Tibial nerve (tissue), 4 donors: Measurements from ENCODE around the gene ATF2. TPM values are rescaled to one million over a fixed set of nuclear protein-coding genes. Genes with fewer than 3 reads are reported as not detected.

Experiments
- DNase-seq, 2 donors: peaks; one replicate each; pipeline ENCODE4 v3.0.0-alpha.2; 2019; ENCODE audit warnings: low spot score in 2 of 2
- H3K27ac ChIP-seq, 4 donors: fragments of 200-600 bp; sonication (generic) in 3 of 4; one replicate each; pipeline ENCODE4 v1.5.1; 2017 to 2019; ENCODE audit warnings: mild to moderate bottlenecking in 1 of 4
- H3K27me3 ChIP-seq, 2 donors: fragments of 200-600 bp; sonication (generic) in 1 of 2; one replicate each; pipeline versions ENCODE4 v1.5.1 to v1.6.0; 2017 to 2019
- H3K36me3 ChIP-seq, 3 donors: fragments of 200-600 bp; sonication (generic); one replicate each; pipeline ENCODE4 v1.5.1; 2018 to 2019
- H3K4me1 ChIP-seq, 4 donors: fragments of 200-600 bp; sonication (generic) in 3 of 4; one replicate each; pipeline ENCODE4 v1.5.1; 2017 to 2019
- H3K4me3 ChIP-seq, 4 donors: fragments of 200-600 bp; sonication (generic) in 3 of 4; one replicate each; pipeline ENCODE4 v1.5.1; 2017 to 2019; ENCODE audit warnings: mild to moderate bottlenecking in 1 of 4, moderate library complexity in 1 of 4
- H3K9me3 ChIP-seq, 4 donors: fragments of 200-600 bp; sonication (generic) in 3 of 4; one replicate each; pipeline ENCODE4 v1.5.1; 2017 to 2019
- EP300 ChIP-seq, 2 donors: sonication (generic); formaldehyde crosslinking; IDR thresholded peaks; one replicate each; pipeline ENCODE4 v1.6.1; 2017; ENCODE audit warnings: antibody characterized with exemption in 2 of 2, mild to moderate bottlenecking in 1 of 2
- POLR2A ChIP-seq, 2 donors: fragments of 450-650 bp; IDR thresholded peaks; one replicate each; pipeline ENCODE4 v1.6.1; 2017; ENCODE audit warnings: antibody characterized with exemption in 2 of 2, mild to moderate bottlenecking in 2 of 2, moderate library complexity in 2 of 2
- WGBS, 2 donors: methylation state at CpG; one replicate each; pipeline ENCODE4 v1.1.5; 2018; 5-methylcytosine and 5-hydroxymethylcytosine counted together
- total RNA-seq, 4 donors: library from RNA; depleted of rRNA; stranded (reverse); fragments of >200 nt; gene quantifications; one replicate each; pipeline ENCODE4 v1.1.0, GENCODE V29; 2016
- TF ChIP-seq, protein P1 (sequence below), 5 experiments: fragments of 200-600 bp in 3 of 5; fragments of 450-650 bp in 2 of 5; sonication (generic) in 3 of 5; IDR thresholded peaks; one replicate each; pipeline ENCODE4 v1.5.1; 2016 to 2019; ENCODE audit warnings: antibody characterized with exemption in 5 of 5, mild to moderate bottlenecking in 3 of 5, moderate library complexity in 2 of 5

The ATF2 gene
- total RNA-seq, 4 donors from 2014 or later, result 44.8 to 69.9 (median 53.2) TPM

DNA sequence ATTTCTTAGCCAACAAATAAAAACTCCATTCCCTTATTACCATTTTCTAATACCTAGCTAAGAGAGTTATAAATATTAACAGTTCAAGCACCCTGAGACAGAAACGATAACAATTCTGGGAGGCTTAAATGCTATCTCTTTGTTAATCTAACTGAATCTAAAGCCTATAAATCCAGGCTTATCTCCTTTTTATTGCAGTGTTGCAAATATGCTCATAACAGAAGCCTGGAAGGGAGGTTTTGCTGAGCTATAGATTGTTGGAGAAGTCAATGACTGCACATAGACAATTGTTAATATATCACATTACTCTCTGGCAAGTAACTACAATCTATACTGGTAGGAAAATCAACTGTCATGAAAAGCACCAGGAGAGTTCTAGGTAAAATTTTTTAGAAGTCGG is 30.2 kb downstream of the ATF2 start:
- no peak overlapping the region for H3K4me3 ChIP-seq
- peaks cover 0 to 10% (median 0%) of the 10 kb centered on the region in 3 donors for H3K36me3 ChIP-seq
- TF ChIP-seq POLR2A (IDR thresholded peaks at IDR 0.05), result no peak
- no peak for TF ChIP-seq EP300 (IDR thresholded peaks at IDR 0.05)
- TF ChIP-seq, protein P1, sequence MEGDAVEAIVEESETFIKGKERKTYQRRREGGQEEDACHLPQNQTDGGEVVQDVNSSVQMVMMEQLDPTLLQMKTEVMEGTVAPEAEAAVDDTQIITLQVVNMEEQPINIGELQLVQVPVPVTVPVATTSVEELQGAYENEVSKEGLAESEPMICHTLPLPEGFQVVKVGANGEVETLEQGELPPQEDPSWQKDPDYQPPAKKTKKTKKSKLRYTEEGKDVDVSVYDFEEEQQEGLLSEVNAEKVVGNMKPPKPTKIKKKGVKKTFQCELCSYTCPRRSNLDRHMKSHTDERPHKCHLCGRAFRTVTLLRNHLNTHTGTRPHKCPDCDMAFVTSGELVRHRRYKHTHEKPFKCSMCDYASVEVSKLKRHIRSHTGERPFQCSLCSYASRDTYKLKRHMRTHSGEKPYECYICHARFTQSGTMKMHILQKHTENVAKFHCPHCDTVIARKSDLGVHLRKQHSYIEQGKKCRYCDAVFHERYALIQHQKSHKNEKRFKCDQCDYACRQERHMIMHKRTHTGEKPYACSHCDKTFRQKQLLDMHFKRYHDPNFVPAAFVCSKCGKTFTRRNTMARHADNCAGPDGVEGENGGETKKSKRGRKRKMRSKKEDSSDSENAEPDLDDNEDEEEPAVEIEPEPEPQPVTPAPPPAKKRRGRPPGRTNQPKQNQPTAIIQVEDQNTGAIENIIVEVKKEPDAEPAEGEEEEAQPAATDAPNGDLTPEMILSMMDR (IDR thresholded peaks at IDR 0.05), result no peak
- H3K4me1 ChIP-seq, result peaks cover 0 to 26% (median 0%) of the 10 kb centered on the region in 4 donors
- H3K9me3 ChIP-seq, result no peaks in the 10 kb centered on the region
- no peak for DNase-seq
- no peak overlapping the region for H3K27ac ChIP-seq
- H3K27me3 ChIP-seq, result no peaks in the 10 kb centered on the region
- 93% methylated on average over 2 of the region's 2 CpGs for WGBS, 2 donors

DNA sequence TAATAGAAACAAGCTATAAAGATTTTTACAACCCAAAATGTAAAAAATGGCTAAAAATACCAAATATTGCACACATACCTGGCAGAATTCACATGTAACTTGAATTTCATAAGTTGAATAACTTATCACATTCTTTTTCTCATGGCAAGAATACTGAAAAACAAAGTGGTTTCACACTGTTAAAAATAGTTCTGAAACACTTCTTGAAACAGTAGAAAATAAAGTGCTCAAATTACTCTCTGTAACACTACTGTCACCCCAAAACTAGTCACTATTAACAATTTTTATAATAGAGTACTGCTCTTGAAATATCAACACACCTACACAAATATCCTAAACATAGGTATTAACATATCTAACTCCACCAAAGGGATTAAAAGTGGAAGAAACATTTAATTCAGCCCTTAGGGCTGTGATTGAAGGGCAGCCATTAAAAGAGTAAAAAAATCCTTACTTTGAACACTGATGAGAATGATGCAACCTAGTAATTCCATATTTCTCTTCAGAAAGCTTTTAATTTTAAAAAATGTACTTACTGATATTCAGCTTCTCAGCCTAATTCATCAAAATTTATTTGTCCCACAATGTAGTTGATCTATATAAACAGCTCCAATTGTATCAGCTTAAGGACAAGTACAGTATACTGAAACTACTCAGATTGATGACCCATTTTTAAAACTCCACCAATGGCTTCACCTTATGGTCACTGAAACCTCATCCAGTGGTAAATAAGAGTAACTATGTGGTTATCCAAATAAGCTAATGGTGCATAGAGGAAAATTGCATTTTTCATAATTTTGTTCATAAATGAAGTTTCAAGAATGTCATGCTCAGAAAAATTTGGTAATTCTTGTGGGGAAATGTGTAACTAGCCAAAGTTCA is 31.4 kb downstream of the ATF2 start:
- Histone ChIP-seq H3K27ac (no peak overlapping the region), H3K4me3 (no peak overlapping the region), H3K27me3 (no peaks in the 10 kb centered on the region), H3K4me1 (peaks cover 0 to 31% (median 0%) of the 10 kb centered on the region in 4 donors), H3K36me3 (peaks cover 0 to 10% (median 0%) of the 10 kb centered on the region in 3 donors), H3K9me3 (no peaks in the 10 kb centered on the region)
- TF ChIP-seq POLR2A (IDR thresholded peaks at IDR 0.05) (no peak), EP300 (IDR thresholded peaks at IDR 0.05) (no peak)
- TF ChIP-seq, protein P1 (IDR thresholded peaks at IDR 0.05), result no peak
- no peak for DNase-seq

DNA sequence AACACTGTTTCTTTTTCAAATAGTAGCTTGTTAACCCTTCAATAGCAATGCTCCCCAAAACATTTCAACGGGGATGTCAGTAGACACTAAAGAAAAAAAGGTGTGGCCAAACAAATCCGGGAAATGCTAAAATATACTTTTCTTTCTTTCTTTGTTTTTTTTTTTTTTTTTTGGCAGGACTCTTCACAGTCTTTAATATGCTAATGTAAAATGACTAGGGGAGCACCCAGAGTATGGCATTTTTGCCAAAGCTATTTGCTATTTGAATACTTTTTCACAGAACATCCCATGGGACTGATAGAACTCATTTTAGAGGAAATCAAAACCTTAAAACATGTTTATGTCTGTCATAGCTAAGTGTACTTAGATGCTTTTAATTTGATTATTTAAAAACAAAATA is 32.1 kb downstream of the ATF2 start:
- TF ChIP-seq POLR2A (IDR thresholded peaks at IDR 0.05) (no peak), EP300 (IDR thresholded peaks at IDR 0.05) (no peak)
- no peak for DNase-seq
- Histone ChIP-seq H3K36me3 (peaks cover 0 to 10% (median 0%) of the 10 kb centered on the region in 3 donors), H3K27me3 (no peaks in the 10 kb centered on the region), H3K4me3 (no peak overlapping the region), H3K4me1 (peaks cover 0 to 35% (median 0%) of the 10 kb centered on the region in 4 donors), H3K9me3 (no peaks in the 10 kb centered on the region), H3K27ac (no peak overlapping the region)
- WGBS, 2 donors, result 68 to 76% methylated on average over 2 of the region's 2 CpGs

DNA sequence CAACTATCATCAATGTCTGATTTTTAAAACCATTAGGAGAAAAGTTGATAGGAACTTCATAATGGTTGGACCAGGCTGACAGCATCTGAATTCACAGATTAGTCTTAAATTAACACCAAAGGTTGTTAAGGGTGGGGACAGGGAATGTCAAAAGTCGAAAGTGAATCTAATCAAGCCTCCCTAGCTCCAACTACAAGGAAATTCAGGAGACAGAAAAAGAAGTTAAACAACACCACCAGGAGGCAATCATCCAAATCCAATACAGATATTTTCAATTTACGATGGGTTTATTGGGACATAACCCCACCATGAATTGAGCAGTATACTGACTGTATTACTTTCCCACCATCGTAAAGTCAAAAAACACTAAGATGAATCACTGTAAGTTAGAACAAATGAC is 32.8 kb downstream of the ATF2 start:
- H3K36me3 ChIP-seq, result peaks cover 0 to 13% (median 0%) of the 10 kb centered on the region in 3 donors
- H3K4me3 ChIP-seq, result no peak overlapping the region
- no peaks in the 10 kb centered on the region for H3K27me3 ChIP-seq
- WGBS, 2 donors, result 90 to 94% methylated on average over 3 of the region's 3 CpGs
- TF ChIP-seq POLR2A (IDR thresholded peaks at IDR 0.05) (no peak), EP300 (IDR thresholded peaks at IDR 0.05) (no peak)
- TF ChIP-seq, protein P1 (IDR thresholded peaks at IDR 0.05), result no peak
- peaks cover 0 to 31% (median 0%) of the 10 kb centered on the region in 4 donors for H3K4me1 ChIP-seq
- no peak for DNase-seq
- H3K27ac ChIP-seq, result no peak overlapping the region
- H3K9me3 ChIP-seq, result no peaks in the 10 kb centered on the region

DNA sequence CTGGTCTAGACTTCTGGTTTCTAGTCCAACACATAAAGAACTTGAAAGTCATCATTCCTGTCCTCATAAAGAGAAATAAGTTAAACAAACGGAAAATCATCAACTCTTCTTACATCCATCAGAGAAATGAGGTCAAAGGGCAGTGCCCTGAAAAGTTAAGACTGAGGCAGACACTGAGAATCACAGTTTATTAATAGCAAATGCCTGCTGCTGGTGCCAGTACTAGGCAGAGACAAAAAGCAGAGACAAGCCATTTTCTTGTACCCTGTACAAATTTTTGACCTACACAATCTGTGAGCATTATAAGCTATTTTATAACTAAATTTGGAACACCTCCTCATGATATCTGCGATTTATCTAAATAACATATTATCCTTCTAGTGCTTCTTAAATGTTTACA is 36.8 kb downstream of the ATF2 start:
- H3K27ac ChIP-seq, result no peak overlapping the region
- no peak overlapping the region for H3K4me3 ChIP-seq
- H3K36me3 ChIP-seq, result peaks cover 0 to 47% (median 0%) of the 10 kb centered on the region in 3 donors
- no peaks in the 10 kb centered on the region for H3K9me3 ChIP-seq
- no peak for DNase-seq
- TF ChIP-seq POLR2A (IDR thresholded peaks at IDR 0.05) (no peak), EP300 (IDR thresholded peaks at IDR 0.05) (no peak)
- TF ChIP-seq, protein P1 (IDR thresholded peaks at IDR 0.05), result no peak
- peaks cover 0 to 13% (median 0%) of the 10 kb centered on the region in 4 donors for H3K4me1 ChIP-seq
- H3K27me3 ChIP-seq, result no peaks in the 10 kb centered on the region
- WGBS, 2 donors, result 68 to 73% methylated on average over 2 of the region's 2 CpGs
